ENCODE measurements around the gene CACNA1C.
A peak's percentile ranks its signal among the peaks of the same experiment; 100 is the strongest.

The CACNA1C gene

GRCh38 chr12:2376908-2377657 lies 324.3 kb downstream of the CACNA1C start:
- no peak for DNase-seq

- DNase-seq = no peak
Observed at GRCh38 chr12:2378835-2379330, 326.1 kb downstream of the CACNA1C start.

- DNase-seq = no peak
Observed at GRCh38 chr12:2380946-2381345, 328.2 kb downstream of the CACNA1C start.

GRCh38 chr12:2382370-2383155 lies 329.8 kb downstream of the CACNA1C start:
- peak; percentile 15 to 22 for DNase-seq

- no peak for DNase-seq
Observed at GRCh38 chr12:2383325-2384028, 330.7 kb downstream of the CACNA1C start.

- no peak for DNase-seq
Observed at GRCh38 chr12:2384029-2384386, 331.2 kb downstream of the CACNA1C start.

GRCh38 chr12:2384533-2385351 lies 332.0 kb downstream of the CACNA1C start:
- DNase-seq = no peak

GRCh38 chr12:2385529-2385928 lies 332.7 kb downstream of the CACNA1C start:
- no peak for DNase-seq

GRCh38 chr12:2386566-2386965 lies 333.8 kb downstream of the CACNA1C start:
- no peak for DNase-seq

- DNase-seq = no peak
Observed at GRCh38 chr12:2387103-2387834, 334.5 kb downstream of the CACNA1C start.

GRCh38 chr12:2389079-2389790 lies 336.4 kb downstream of the CACNA1C start:
- DNase-seq = no peak

- DNase-seq = no peak
Observed at GRCh38 chr12:2390133-2390532, 337.3 kb downstream of the CACNA1C start.

- no peak for DNase-seq
Observed at GRCh38 chr12:2390850-2391390, 338.1 kb downstream of the CACNA1C start.

GRCh38 chr12:2391740-2392331 lies 339.0 kb downstream of the CACNA1C start:
- DNase-seq = no peak

GRCh38 chr12:2393016-2393415 lies 340.2 kb downstream of the CACNA1C start:
- DNase-seq = no peak

- DNase-seq = no peak
Observed at GRCh38 chr12:2393996-2394395, 341.2 kb downstream of the CACNA1C start.

GRCh38 chr12:2395354-2395977 lies 342.7 kb downstream of the CACNA1C start:
- DNase-seq = peak in 1 of 2 experiments; percentile 15

- no peak for DNase-seq
Observed at GRCh38 chr12:2396448-2396871, 343.7 kb downstream of the CACNA1C start.

- no peak for DNase-seq
Observed at GRCh38 chr12:2397356-2398045, 344.7 kb downstream of the CACNA1C start.
